Endodermal cell (in vitro differentiated cells): ENCODE data around the gene CTRB2. TPM values are rescaled to one million over a fixed set of nuclear protein-coding genes. Genes with fewer than 3 reads are reported as not detected.

Source experiments
- DNase-seq: peaks from one replicate; pipeline ENCODE4 v3.0.0-alpha.2; 2017
- H3K27ac ChIP-seq: 2 replicates; pipeline ENCODE4 v1.5.1; 2013; ENCODE audit warnings: mild to moderate bottlenecking, low read depth, low read length, moderate library complexity
- H3K27me3 ChIP-seq: 2 replicates; pipeline ENCODE4 v1.6.1; 2013; ENCODE audit warnings: mild to moderate bottlenecking, low read length, moderate library complexity; ENCODE audit not compliant: insufficient read depth, control insufficient read depth, poor library complexity, severe bottlenecking
- H3K36me3 ChIP-seq: 2 replicates; pipeline ENCODE4 v1.7.0; 2013; ENCODE audit warnings: mild to moderate bottlenecking, low read length, moderate library complexity; ENCODE audit not compliant: control insufficient read depth, insufficient read depth
- H3K4me1 ChIP-seq: one replicate; pipeline ENCODE4 v1.7.0; 2013; ENCODE audit warnings: low read length; ENCODE audit not compliant: control insufficient read depth, insufficient read depth
- H3K4me3 ChIP-seq: 2 replicates; pipeline ENCODE4 v1.5.1; 2013; ENCODE audit warnings: mild to moderate bottlenecking, low read length, moderate library complexity
- H3K9ac ChIP-seq: 2 replicates; pipeline ENCODE4 v1.6.1; 2013; ENCODE audit warnings: mild to moderate bottlenecking, low read length, moderate library complexity; ENCODE audit not compliant: poor library complexity, severe bottlenecking; ENCODE audit errors: extremely low read depth
- H3K9me3 ChIP-seq: 2 replicates; pipeline ENCODE4 v1.6.1; 2013; ENCODE audit warnings: mild to moderate bottlenecking, low read length, moderate library complexity; ENCODE audit not compliant: control insufficient read depth
- H3K27ac Mint-ChIP-seq: 2 replicates; pipeline ENCODE4 v1.8.0; 2020; ENCODE audit warnings: mixed read lengths
- H3K27me3 Mint-ChIP-seq: 2 replicates; pipeline ENCODE4 v1.8.0; 2021; ENCODE audit warnings: mild to moderate bottlenecking, mixed read lengths; ENCODE audit not compliant: insufficient read depth
- H3K36me3 Mint-ChIP-seq: 2 replicates; pipeline ENCODE4 v1.8.0; 2020; ENCODE audit warnings: low read depth, mixed read lengths
- H3K4me1 Mint-ChIP-seq: 2 replicates; pipeline ENCODE4 v1.8.0; 2020; ENCODE audit warnings: mixed read lengths
- H3K4me3 Mint-ChIP-seq: 2 replicates; pipeline ENCODE4 v1.8.0; 2020; ENCODE audit warnings: mild to moderate bottlenecking, moderate library complexity, mixed read lengths
- H3K9me3 Mint-ChIP-seq: 2 replicates; pipeline ENCODE4 v1.8.0; 2020; ENCODE audit warnings: mild to moderate bottlenecking, mixed read lengths
- CTCF ChIP-seq: fragments of 200-600 bp; sonication (generic); conservative IDR thresholded peaks from 2 replicates; pipeline ENCODE4 v1.5.0; 2021; ENCODE audit warnings: antibody characterized with exemption, mild to moderate bottlenecking
- WGBS, 2 experiments: methylation state at CpG; one replicate each; pipeline versions ENCODE4 v1.1.5 to v1.1.7; 2013; ENCODE audit warnings: missing lambda C conversion rate in 2 of 2, mixed read lengths in 1 of 2; ENCODE audit not compliant: insufficient coverage in 1 of 2, insufficient read length in 1 of 2; 5-methylcytosine and 5-hydroxymethylcytosine counted together
- total RNA-seq, 2 donors: library from RNA; stranded (reverse); fragmentation: NEBNext Ultra II Directional in 1 of 2; extraction: Animal tissue kit (Norgen Biotek cat#: 25700) in 1 of 2; gene quantifications; 2 replicates in 1 of 2; 3 replicates in 1 of 2; pipeline ENCODE4 v1.2.1, GENCODE V29; 2021

The CTRB2 gene
- total RNA-seq, 2 donors from 2014 or later: not detected

DNA sequence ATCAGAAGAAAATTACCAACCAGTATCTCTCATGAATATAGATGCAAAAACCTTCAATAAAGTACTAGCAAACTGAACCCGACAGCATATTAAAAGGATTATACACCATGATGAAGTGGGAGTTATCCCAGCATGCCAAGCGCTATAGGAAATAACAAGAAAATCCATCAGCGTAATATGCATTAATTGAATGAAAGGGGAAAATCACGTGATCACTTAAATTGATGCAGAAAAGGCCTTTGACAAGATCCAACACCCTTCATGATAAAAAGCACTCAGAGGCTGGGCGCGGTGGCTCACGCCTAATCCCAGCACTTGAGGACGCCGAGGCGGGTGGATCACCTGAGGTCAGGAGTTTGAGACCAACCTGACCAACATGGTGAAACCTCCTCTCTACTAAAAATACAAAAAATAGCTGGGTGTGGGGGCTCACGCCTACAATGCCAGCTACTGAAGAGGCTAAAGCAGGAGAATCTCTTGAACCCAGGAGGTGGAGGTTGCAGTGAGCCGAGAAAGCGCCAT lies 4.8 kb downstream of the CTRB2 start:
- no peaks in the 10 kb centered on the region for H3K27me3 Mint-ChIP-seq
- H3K36me3 ChIP-seq: no peaks in the 10 kb centered on the region
- no peaks in the 10 kb centered on the region for H3K36me3 Mint-ChIP-seq
- DNase-seq: peak; percentile 25
- no peak overlapping the region for H3K4me3 ChIP-seq
- TF ChIP-seq CTCF: no peak
- no peaks in the 10 kb centered on the region for H3K27me3 ChIP-seq
- no peak overlapping the region for H3K4me3 Mint-ChIP-seq
- no peaks in the 10 kb centered on the region for H3K9me3 Mint-ChIP-seq
- H3K27ac Mint-ChIP-seq: no peak overlapping the region
- peaks cover 20% of the 10 kb centered on the region for H3K4me1 Mint-ChIP-seq
- H3K27ac ChIP-seq: no peak overlapping the region
- no peak overlapping the region for H3K9ac ChIP-seq
- H3K4me1 ChIP-seq: peaks cover under 1% of the 10 kb centered on the region
- H3K9me3 ChIP-seq: no peaks in the 10 kb centered on the region
- 88 to 97% methylated on average over 5 to 13 of the region's 13 CpGs for WGBS, 2 experiments

GRCh38 chr16:75198135-75198600 lies 8.8 kb downstream of the CTRB2 start:
- Histone ChIP-seq H3K27ac (no peak overlapping the region), H3K9ac (no peak overlapping the region), H3K9me3 (no peaks in the 10 kb centered on the region), H3K4me1 (peaks cover 6% of the 10 kb centered on the region), H3K27me3 (peaks cover 16% of the 10 kb centered on the region), H3K36me3 (no peaks in the 10 kb centered on the region), H3K4me3 (no peak overlapping the region)
- no peak overlapping the region for H3K4me3 Mint-ChIP-seq
- 85 to 87% methylated on average over 15 to 18 of the region's 18 CpGs for WGBS, 2 experiments
- DNase-seq: peak; percentile 46
- TF ChIP-seq CTCF: no peak
- H3K4me1 Mint-ChIP-seq: peaks cover 22% of the 10 kb centered on the region
- no peaks in the 10 kb centered on the region for H3K9me3 Mint-ChIP-seq
- H3K27me3 Mint-ChIP-seq: peaks cover 22% of the 10 kb centered on the region
- no peaks in the 10 kb centered on the region for H3K36me3 Mint-ChIP-seq
- H3K27ac Mint-ChIP-seq: no peak overlapping the region

- peaks cover 6% of the 10 kb centered on the region for H3K4me1 ChIP-seq
- Mint-ChIP-seq H3K27ac (no peak overlapping the region), H3K9me3 (no peaks in the 10 kb centered on the region), H3K36me3 (no peaks in the 10 kb centered on the region), H3K4me1 (peaks cover 17% of the 10 kb centered on the region), H3K27me3 (peaks cover 22% of the 10 kb centered on the region), H3K4me3 (no peak overlapping the region)
- no peaks in the 10 kb centered on the region for H3K36me3 ChIP-seq
- no peak overlapping the region for H3K4me3 ChIP-seq
- H3K9me3 ChIP-seq: no peaks in the 10 kb centered on the region
- H3K27ac ChIP-seq: no peak overlapping the region
- 88% methylated on average over 14 of the region's 14 CpGs for WGBS, 2 experiments
- no peak overlapping the region for H3K9ac ChIP-seq
- peak; percentile 60 for DNase-seq
- no peak for TF ChIP-seq CTCF
- H3K27me3 ChIP-seq: peaks cover 16% of the 10 kb centered on the region
These were observed 9.3 kb downstream of the CTRB2 start for GRCh38 chr16:75197522-75198134.
